Mesendoderm (in vitro differentiated cells): ENCODE results near the gene ASTL.

Experiments used
- DNase-seq: peaks from one replicate; pipeline ENCODE4 v3.0.0; 2013
- H2AK5ac ChIP-seq: 2 replicates; pipeline ENCODE4 v1.6.1; 2013; ENCODE audit warnings: low read length, inconsistent platforms
- H2BK120ac ChIP-seq: 2 replicates; pipeline ENCODE4 v1.6.1; 2013; ENCODE audit warnings: low read depth, mild to moderate bottlenecking, low read length, moderate library complexity, mixed read lengths
- H2BK15ac ChIP-seq: replicated peaks from 2 replicates; pipeline ENCODE4 v1.6.1; 2013; ENCODE audit warnings: low read depth, mild to moderate bottlenecking, moderate library complexity
- H2BK5ac ChIP-seq: 2 replicates; pipeline ENCODE4 v1.6.1; 2013; ENCODE audit warnings: low read length, inconsistent platforms
- H3K18ac ChIP-seq: 2 replicates; pipeline ENCODE4 v1.6.1; 2013; ENCODE audit warnings: mild to moderate bottlenecking, low read length, mixed read lengths
- H3K23ac ChIP-seq: one replicate; pipeline ENCODE4 v1.6.1; 2013; ENCODE audit warnings: low read length
- H3K27ac ChIP-seq: 2 replicates; pipeline ENCODE4 v1.5.1; 2013; ENCODE audit warnings: low read depth, mild to moderate bottlenecking, inconsistent platforms, low read length, moderate library complexity
- H3K27me3 ChIP-seq: 2 replicates; pipeline ENCODE4 v1.6.1; 2013; ENCODE audit warnings: low read length, control low read depth, mild to moderate bottlenecking, inconsistent platforms; ENCODE audit not compliant: insufficient read depth, poor library complexity
- H3K36me3 ChIP-seq: 2 replicates; pipeline ENCODE4 v1.6.1; 2013; ENCODE audit warnings: low read length, inconsistent platforms; ENCODE audit not compliant: control insufficient read depth, insufficient read depth
- H3K4ac ChIP-seq: one replicate; pipeline ENCODE4 v1.6.1; 2013; ENCODE audit warnings: low read depth, mild to moderate bottlenecking, low read length, moderate library complexity
- H3K4me1 ChIP-seq: 2 replicates; pipeline ENCODE4 v1.6.1; 2013; ENCODE audit warnings: low read depth, low read length, inconsistent platforms; ENCODE audit not compliant: control insufficient read depth
- H3K4me2 ChIP-seq: 2 replicates; pipeline ENCODE4 v1.6.1; 2013; ENCODE audit warnings: low read length
- H3K4me3 ChIP-seq: 2 replicates; pipeline ENCODE4 v1.5.1; 2013; ENCODE audit warnings: mild to moderate bottlenecking, low read length
- H3K56ac ChIP-seq: one replicate; pipeline ENCODE4 v1.6.1; 2013; ENCODE audit warnings: low read length
- H3K79me1 ChIP-seq: 2 replicates; pipeline ENCODE4 v1.6.1; 2013; ENCODE audit warnings: low read length, inconsistent platforms
- H3K79me2 ChIP-seq: 2 replicates; pipeline ENCODE4 v1.6.1; 2013; ENCODE audit warnings: mild to moderate bottlenecking, low read length; ENCODE audit not compliant: control insufficient read depth, insufficient read depth
- H3K9ac ChIP-seq: 2 replicates; pipeline ENCODE4 v1.6.1; 2013; ENCODE audit warnings: low read length, inconsistent platforms
- H4K5ac ChIP-seq: one replicate; pipeline ENCODE4 v1.6.1; 2013; ENCODE audit warnings: low read length
- H4K8ac ChIP-seq: one replicate; pipeline ENCODE4 v1.6.1; 2013; ENCODE audit warnings: low read depth, mild to moderate bottlenecking, control low read depth, low read length, moderate library complexity
- WGBS: extraction: QIAGEN DNeasy Blood & Tissue Kit; methylation state at CpG from one replicate; pipeline ENCODE4 v1.1.7; 2013; ENCODE audit warnings: low lambda C conversion rate, missing lambda C conversion rate; ENCODE audit not compliant: insufficient coverage; ENCODE audit errors: extremely low coverage; 5-methylcytosine and 5-hydroxymethylcytosine counted together

ASTL gene

GRCh38 chr2:96081042-96081441, 57.3 kb downstream of the ASTL start:
- no peak overlapping the region for H2BK5ac ChIP-seq
- no peak overlapping the region for H2BK15ac ChIP-seq
- H3K4ac ChIP-seq = no peak overlapping the region
- H2AK5ac ChIP-seq = no peak overlapping the region
- whole genome bisulfite sequencing = no CpG with 5 or more reads among the region's 2 CpGs
- H3K4me1 ChIP-seq = no peaks in the 10 kb centered on the region
- no peak overlapping the region for H3K4me3 ChIP-seq
- no peak overlapping the region for H3K4me2 ChIP-seq
- H4K8ac ChIP-seq = no peak overlapping the region
- H3K36me3 ChIP-seq = no peaks in the 10 kb centered on the region
- H3K79me2 ChIP-seq = no peaks in the 10 kb centered on the region
- H3K27ac ChIP-seq = no peak overlapping the region
- H3K18ac ChIP-seq = no peak overlapping the region
- no peak overlapping the region for H2BK120ac ChIP-seq
- H3K9ac ChIP-seq = no peak overlapping the region
- DNase-seq = no peak
- no peak overlapping the region for H3K23ac ChIP-seq
- H3K27me3 ChIP-seq = no peaks in the 10 kb centered on the region
- no peaks in the 10 kb centered on the region for H3K79me1 ChIP-seq
- H3K56ac ChIP-seq = no peak overlapping the region
- H4K5ac ChIP-seq = no peak overlapping the region

DNA sequence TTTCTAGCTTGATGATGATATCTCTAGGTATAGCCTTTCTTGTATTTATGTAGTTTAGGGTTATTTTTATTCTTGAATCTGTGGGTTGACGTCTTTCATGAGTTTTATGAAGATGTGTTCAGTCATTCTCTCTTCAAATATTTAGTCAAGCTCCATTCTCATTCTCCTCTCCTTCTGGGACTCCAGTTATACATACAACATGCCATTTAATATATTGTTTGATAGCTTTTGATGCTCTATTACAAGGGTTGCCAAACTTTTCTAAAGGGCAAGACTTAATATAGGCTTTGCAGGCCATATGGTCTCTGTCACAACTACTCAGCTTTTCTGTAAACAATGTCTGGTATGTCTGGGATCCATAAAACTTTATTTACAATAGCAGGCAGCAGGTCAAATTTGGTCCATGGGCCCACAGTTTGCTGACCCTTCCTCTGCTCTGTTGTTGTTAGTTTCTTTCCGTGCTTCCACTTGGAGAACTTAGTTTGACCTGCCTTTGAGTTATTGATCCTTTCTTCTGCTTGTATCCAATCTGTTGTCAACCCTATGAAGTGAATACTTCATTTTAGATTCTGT, 63.0 kb downstream of the ASTL start:
- no peak overlapping the region for H3K23ac ChIP-seq
- H3K27ac ChIP-seq = no peak overlapping the region
- no peaks in the 10 kb centered on the region for H3K79me1 ChIP-seq
- no peak overlapping the region for H2BK15ac ChIP-seq
- H3K9ac ChIP-seq = no peak overlapping the region
- DNase-seq = no peak
- no peak overlapping the region for H2BK120ac ChIP-seq
- no peak overlapping the region for H3K4ac ChIP-seq
- no peak overlapping the region for H4K8ac ChIP-seq
- H3K18ac ChIP-seq = no peak overlapping the region
- H3K4me2 ChIP-seq = no peak overlapping the region
- H2AK5ac ChIP-seq = no peak overlapping the region
- no peak overlapping the region for H3K56ac ChIP-seq
- H2BK5ac ChIP-seq = no peak overlapping the region
- H4K5ac ChIP-seq = no peak overlapping the region
- WGBS = no CpG with 5 or more reads among the region's 2 CpGs
- no peaks in the 10 kb centered on the region for H3K79me2 ChIP-seq
- no peaks in the 10 kb centered on the region for H3K27me3 ChIP-seq
- H3K4me1 ChIP-seq = no peaks in the 10 kb centered on the region
- H3K36me3 ChIP-seq = no peaks in the 10 kb centered on the region
- no peak overlapping the region for H3K4me3 ChIP-seq

GRCh38 chr2:96074156-96074555, 64.1 kb downstream of the ASTL start:
- H2AK5ac ChIP-seq = no peak overlapping the region
- no CpG with 5 or more reads among the region's 6 CpGs for WGBS

DNA sequence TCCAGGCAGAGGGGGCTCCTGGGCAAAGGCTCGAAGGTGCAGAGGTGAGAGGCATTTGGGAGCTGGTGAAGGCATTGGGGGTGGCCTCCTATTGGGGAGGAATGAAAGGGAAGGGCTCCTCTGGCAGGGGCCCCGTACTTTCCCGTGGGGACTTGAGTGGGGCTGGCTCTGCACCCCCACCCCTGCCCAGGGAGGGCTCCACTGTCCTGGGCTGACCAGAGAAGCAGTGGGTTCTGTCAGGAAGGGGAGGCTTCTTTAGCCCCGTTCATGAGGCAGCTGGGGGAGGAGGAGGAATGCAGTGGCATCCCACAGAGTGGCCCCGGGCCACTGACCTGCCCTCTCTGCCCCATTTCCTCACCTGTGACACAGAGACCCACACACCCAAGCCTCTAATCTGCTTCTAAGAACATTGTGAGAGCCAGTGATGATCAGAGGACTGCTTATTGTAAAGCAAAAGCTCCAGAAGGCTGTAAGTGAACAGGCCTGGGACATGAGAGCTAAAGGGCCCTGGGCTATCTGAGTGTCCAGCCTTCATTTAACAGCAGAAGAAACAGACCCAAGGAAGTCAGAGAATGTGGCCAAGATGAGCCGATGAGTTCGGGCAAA, 65.0 kb downstream of the ASTL start:
- H2AK5ac ChIP-seq = no peak overlapping the region
- no peak overlapping the region for H2BK5ac ChIP-seq
- H3K36me3 ChIP-seq = no peaks in the 10 kb centered on the region
- no peak for DNase-seq
- H2BK15ac ChIP-seq = no peak overlapping the region
- H3K4ac ChIP-seq = no peak overlapping the region
- no CpG with 5 or more reads among the region's 7 CpGs for WGBS
- H3K56ac ChIP-seq = no peak overlapping the region
- no peak overlapping the region for H3K23ac ChIP-seq
- H3K79me2 ChIP-seq = no peaks in the 10 kb centered on the region
- no peaks in the 10 kb centered on the region for H3K79me1 ChIP-seq
- H4K8ac ChIP-seq = no peak overlapping the region
- no peaks in the 10 kb centered on the region for H3K4me1 ChIP-seq
- H3K4me3 ChIP-seq = no peak overlapping the region
- no peak overlapping the region for H3K4me2 ChIP-seq
- no peak overlapping the region for H3K9ac ChIP-seq
- no peak overlapping the region for H3K18ac ChIP-seq
- H3K27ac ChIP-seq = no peak overlapping the region
- no peak overlapping the region for H2BK120ac ChIP-seq
- H4K5ac ChIP-seq = no peak overlapping the region
- no peaks in the 10 kb centered on the region for H3K27me3 ChIP-seq

More at GRCh38 chr2:96074156-96074555, 64.1 kb downstream of the ASTL start:
- H2BK15ac ChIP-seq = no peak overlapping the region
- H3K56ac ChIP-seq = no peak overlapping the region
- H3K27ac ChIP-seq = no peak overlapping the region
- H3K4me1 ChIP-seq = no peaks in the 10 kb centered on the region
- no peaks in the 10 kb centered on the region for H3K36me3 ChIP-seq
- no peak for DNase-seq
- no peak overlapping the region for H3K18ac ChIP-seq
- H3K4me3 ChIP-seq = no peak overlapping the region
- H2BK5ac ChIP-seq = no peak overlapping the region
- no peak overlapping the region for H3K23ac ChIP-seq
- H3K79me2 ChIP-seq = no peaks in the 10 kb centered on the region
- H4K5ac ChIP-seq = no peak overlapping the region
- no peak overlapping the region for H4K8ac ChIP-seq
- H3K27me3 ChIP-seq = no peaks in the 10 kb centered on the region
- H3K79me1 ChIP-seq = no peaks in the 10 kb centered on the region
- H3K4ac ChIP-seq = no peak overlapping the region
- H3K9ac ChIP-seq = no peak overlapping the region
- H3K4me2 ChIP-seq = no peak overlapping the region
- H2BK120ac ChIP-seq = no peak overlapping the region
